ENCODE measurements around the gene GYG2.
"Not testable (repeated sequence)": the region's sequence is repeated elsewhere in the genome, so short reads cannot be mapped to it uniquely, and the experiment has no call there.

GYG2 gene

GRCh38 chrX:2871831-2872230 lies 43.1 kb downstream of the GYG2 start:
- no peak for DNase-seq (ENCODE audit: low read depth, low spot score)

DNA sequence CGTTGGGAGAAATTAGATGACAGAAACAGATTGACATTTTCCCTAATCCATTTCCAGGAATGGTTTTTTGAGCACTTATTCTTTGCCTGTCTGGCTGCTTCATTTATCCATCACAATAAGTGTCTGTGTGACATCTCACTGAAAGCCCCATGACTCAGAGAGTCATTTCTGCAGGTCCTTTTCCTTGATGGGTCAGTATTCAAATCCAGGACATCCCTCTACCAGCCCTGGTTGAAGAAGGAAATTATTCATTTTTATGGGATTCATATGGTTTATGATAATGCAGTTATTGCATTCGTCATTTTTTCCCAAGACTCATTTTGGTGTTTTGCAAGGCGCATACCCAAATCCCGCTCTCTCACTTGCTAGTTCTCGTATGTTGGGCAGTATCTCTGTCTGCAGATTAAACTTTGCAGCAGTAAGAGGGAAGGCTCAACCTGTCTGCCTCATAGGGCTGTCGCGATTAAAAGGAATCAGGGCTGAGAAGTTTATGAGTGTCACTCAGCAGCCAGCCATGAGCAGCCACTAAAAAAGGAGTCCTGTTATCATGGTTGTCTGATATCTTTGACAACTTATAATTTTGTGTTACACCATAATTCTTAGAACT lies 44.0 kb downstream of the GYG2 start:
- no peak for DNase-seq (ENCODE audit: low read depth, low spot score)

- DNase-seq (ENCODE audit: low read depth, low spot score) = no peak
Observed at GRCh38 chrX:2874222-2875135, 45.7 kb downstream of the GYG2 start.

GRCh38 chrX:2875136-2875481 lies 46.4 kb downstream of the GYG2 start:
- DNase-seq (ENCODE audit: low read depth, low spot score) = no peak

- no peak for DNase-seq (ENCODE audit: low read depth, low spot score)
Observed at GRCh38 chrX:2875798-2876399, 47.2 kb downstream of the GYG2 start.

DNA sequence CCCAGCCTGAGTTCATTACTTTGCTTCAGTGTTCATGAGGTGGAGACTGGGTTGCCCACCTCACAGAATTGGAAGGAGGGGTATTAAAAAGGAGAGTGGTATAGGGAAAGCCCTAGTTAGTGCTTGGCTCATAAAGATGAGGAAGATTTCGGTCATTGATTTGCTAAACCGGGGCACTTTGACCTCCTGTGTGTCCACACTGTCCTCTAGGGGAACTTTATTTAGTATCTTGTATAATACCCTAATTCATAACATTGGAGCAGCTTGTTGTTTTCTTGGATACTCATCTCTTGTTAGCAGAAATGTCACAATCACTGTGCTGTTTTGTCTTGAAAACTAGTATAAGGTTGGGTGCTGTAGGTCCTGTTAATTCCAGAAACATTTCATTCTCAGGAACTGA lies 49.8 kb downstream of the GYG2 start:
- no peak for DNase-seq (ENCODE audit: low read depth, low spot score)

DNA sequence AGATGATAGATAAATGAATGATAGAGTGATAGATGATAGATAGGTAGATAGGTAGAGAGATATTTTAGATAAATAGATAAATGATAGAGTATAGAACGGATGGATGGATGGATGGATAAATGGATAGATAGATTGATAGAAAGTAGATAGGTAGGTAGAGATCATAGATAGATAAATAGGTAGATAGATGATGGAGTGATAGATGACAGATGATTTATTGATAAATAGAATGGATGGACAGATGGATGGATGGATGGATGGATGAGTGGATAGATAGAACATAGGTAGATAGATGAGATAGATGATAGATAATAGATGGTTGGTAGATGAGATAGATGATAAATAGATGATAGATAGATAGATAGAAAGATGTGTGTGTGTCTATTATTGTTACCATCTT lies 50.9 kb downstream of the GYG2 start:
- DNase-seq (ENCODE audit: low read depth, low spot score) = no peak

- DNase-seq (ENCODE audit: low read depth, low spot score) = no peak
Observed at GRCh38 chrX:2883770-2884169, 55.0 kb downstream of the GYG2 start.

DNA sequence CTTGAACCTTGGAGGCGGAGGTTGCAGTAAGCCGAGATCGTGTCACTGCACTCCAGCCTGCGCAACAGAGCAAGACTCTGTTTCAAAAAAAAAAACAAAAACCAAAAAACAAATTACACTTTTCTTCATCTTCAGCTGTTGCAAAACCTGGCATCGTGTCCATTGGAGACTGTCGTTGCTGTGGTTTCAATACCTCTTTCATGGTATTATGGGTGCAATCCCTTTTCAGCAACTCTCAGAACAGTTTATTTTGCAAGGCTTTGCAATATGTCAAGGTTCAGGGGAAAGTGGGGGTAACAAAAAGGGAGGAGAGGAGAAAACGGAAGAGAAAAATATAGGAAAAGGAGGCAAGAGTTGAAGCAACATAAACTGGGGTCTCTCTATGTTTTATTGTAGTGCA lies 59.6 kb downstream of the GYG2 start:
- no peak for DNase-seq (ENCODE audit: low read depth, low spot score)

DNA sequence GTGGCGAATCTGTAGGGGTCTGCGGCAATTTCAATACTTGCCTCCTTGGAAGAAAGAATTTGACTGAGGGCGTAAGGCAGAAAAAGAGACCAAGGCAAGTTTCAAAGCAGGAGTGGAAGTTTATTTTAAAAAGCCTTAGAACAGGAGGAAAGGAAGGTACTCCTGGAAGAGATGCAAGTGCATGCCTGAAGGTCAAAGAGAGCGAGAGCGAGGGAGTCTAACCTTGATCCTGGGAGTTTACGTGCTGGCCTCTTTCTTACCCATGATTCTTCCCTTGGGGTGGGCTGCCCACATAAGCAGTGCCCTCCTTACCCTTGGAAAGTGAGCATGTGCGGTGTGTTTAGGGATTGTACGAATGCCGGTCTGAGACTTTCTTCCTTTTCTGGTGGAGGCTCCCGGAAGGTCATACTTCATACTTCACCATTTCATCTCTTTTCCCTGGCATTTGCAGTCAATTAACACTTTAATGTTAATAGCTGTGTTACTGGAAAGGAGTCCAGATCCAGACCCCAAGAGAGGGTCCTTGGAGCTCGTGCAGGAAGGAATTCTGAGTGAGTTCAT lies 60.4 kb downstream of the GYG2 start:
- peak; percentile 12 for DNase-seq (ENCODE audit: low read depth, low spot score)

- peak; percentile 17 for DNase-seq (ENCODE audit: low read depth, low spot score)
Observed at GRCh38 chrX:2889706-2890490, 61.2 kb downstream of the GYG2 start.

DNA sequence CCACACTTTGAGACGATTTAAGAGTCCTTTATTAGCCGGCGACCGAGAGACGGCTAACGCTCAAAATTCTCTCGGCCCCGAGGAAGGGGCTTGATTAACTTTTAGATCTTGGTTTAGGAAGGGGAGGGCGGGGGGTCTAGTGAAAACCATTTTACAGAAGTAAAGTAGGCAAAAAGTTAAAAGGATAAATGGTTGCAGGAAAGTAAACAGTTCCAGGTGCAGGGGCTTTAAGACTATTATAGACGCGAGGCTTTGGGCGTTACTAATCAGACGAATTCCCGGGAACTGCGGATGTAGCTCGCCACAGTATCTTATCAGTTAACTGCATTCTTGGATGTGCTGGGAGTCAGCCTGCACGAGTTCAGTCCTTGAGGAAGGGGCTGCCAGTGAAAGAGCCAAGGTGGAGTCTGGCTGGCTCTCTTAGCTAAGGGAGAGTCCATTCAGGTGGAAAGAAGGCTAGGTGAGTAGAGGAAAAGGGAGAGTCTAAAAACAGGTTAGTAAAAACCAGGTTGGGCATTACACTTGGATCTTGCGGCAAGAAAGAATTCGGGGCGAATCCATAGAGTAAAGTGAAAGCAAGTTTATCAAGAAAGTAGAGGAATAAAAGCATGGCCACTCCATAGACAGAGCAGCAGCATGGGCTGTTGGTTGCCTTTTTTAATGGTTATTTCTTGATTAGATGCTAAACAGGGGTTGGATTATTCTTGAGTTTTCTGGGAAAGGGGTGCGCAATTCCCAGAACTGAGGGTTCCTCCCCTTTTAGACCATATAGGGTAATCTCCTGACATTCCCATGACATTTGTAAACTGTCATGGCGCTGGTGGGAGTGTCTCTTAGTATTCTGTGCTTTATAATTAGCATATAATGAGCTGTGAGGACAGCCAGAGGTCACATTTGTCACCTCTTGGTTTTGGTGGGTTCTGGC lies 62.1 kb downstream of the GYG2 start:
- DNase-seq (ENCODE audit: low read depth, low spot score) = not testable (repeated sequence)

DNA sequence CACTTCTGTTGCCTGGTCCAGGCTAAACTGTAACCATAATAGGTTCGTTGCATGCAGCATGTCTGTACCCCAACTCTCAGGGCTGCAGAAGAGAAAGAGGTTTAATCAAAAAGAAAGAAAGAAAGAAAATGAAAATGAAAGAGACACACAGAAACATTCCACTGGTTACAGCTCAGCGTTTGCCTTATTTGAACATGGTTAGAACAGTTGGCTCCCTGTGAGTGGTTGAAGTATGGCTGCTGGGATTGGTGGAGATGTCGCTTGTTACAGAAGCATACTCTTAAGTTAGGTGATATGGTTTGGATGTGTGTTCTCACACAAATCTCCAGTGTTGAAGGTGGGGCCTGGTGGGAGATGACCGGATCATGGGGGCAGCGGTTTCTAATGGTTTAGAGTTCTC lies 64.1 kb downstream of the GYG2 start:
- DNase-seq (ENCODE audit: low read depth, low spot score) = no peak

DNA sequence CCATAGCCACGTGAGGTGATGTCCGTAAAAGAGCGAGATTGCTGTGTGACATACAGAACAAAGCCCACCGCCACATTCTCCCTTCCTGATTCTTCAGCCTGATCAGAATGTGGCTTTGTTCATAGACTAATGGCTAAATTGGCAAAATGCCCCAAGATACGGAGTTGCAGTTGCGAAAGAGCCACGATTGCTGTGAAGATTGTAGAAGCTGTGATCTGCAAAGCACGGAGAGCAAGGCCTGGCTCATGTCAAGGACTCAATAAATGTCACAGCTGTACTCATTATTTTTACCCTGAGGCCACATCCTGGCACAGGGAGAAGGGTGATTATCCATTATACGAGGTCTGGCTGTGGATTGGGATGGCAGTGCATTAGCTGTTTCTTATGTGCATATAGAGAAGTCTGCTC lies 66.2 kb downstream of the GYG2 start:
- peak; percentile 37 for DNase-seq (ENCODE audit: low read depth, low spot score)

DNA sequence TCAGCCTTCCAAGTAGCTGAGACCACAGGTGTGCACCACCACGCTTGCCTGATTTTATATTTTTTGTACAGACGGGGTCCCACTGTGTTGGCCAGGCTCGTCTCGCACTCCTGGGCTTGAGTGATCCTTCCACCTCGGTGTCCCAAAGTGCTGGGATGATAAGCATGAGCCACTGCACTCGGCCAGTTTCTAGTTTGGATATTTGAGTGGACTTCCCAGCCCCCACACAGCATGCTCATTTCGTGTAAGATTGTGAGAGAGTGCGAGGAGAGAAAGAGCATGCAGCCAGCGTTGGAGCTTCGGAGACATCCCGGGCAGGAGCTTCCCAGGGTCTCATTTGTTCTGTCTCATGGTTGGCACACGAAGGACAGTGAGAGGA lies 68.6 kb downstream of the GYG2 start:
- DNase-seq (ENCODE audit: low read depth, low spot score) = no peak

- not testable (repeated sequence) for DNase-seq (ENCODE audit: low read depth, low spot score)
Observed at GRCh38 chrX:2897690-2898623, 69.2 kb downstream of the GYG2 start.

DNA sequence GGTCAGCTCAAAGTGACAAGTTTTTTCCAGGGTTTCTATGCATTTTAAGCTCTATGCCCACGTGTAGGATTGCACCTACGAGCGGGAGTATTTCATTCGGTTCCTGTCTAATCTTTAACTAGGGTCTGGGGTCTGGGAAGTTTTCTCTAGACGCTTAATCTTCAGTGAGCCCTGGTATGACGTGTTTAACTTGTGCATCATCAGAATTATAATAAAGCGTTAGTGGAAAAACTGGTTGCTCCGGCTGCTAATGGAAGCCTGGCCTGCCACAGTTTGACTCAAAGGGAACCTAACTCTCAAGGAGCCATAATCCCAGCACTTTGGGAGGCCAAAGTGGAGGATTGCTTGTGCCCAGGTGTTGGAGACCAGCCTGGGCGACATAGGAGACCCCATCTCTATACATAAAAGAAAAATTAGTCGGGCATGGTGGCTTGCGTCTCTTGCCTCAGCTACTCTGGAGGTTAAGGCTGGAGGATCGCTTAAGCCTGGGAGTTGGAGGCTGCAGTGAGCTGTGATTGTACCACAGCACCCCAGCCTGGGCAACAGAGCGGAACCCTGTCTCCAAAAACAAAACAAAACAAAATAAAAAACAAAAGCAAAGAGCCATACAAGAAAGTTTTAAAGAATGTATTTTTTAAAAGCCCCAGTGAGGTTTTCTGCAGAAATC lies 70.2 kb downstream of the GYG2 start:
- DNase-seq (ENCODE audit: low read depth, low spot score) = no peak

GRCh38 chrX:2901367-2902036 lies 72.8 kb downstream of the GYG2 start:
- DNase-seq (ENCODE audit: low read depth, low spot score) = no peak
